ENCODE measurements around the gene PRDM1.
"Not testable (repeated sequence)": the region's sequence is repeated elsewhere in the genome, so short reads cannot be mapped to it uniquely, and the experiment has no call there.

PRDM1 gene

DNA sequence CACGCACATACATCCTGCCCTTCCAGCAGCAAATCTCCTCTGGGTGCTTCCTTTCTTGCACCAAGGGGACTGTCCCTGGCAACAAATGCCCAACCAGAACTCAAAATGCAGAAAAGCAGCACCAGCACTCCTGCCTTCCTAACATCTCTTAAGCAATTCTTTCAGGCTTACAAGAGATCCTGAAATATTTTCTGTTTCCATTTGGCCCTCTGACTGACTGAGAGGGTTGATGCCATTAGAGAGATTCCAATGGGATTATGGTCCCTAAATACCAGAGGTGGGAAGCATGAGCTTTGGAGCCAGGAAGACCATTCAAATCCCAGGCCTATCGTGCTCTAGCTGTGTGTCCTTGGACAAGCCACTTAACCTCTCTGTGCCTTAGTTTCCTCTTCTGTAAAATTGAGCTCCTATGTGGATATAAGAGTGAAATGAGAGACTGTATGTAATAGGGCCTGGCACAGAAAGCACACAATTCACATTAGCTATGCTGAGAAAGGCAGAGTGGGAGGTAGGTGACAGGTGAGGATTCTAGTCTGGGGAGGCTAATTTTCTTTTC lies 56.8 kb downstream of the PRDM1 start:
- DNase-seq: no peak

DNA sequence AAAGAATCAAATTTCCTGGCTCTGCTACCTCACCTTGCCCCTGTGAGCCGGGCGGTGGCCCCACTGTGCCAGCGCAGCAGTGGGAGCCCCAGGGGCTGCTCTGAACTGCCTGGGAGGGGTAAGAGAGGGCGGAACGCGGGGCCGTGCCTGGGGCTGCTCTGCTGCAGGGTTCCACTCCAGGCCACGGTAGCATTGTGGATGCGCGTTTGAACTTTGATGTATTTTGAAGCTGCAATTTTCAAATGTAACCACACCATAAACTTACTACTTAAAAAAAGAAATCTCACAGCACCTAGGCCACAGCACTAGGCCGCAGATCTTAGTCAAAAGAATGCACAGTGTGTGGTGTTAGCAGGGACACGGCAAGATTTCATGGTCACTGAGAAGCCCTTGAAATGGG lies 57.5 kb downstream of the PRDM1 start:
- no peak for DNase-seq

DNA sequence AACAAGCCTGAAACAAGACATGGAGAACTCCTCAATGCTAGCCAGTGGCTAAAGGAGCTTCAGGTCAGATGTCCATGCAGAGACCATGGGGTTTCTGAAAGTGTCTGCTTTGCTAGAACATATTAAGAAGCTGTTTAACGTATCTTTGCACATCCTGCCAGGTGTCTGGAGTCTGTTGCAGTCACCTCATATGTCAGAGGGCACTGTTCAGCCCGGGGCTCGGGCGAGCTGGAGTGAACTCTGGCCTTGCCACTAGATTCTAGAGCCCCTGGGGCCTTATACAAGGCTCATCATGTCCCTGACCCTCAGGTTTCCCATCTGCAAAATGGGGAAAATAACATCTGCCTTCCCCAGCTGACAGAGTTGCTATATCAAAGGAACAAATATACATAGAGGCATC lies 59.0 kb downstream of the PRDM1 start:
- DNase-seq: no peak

DNA sequence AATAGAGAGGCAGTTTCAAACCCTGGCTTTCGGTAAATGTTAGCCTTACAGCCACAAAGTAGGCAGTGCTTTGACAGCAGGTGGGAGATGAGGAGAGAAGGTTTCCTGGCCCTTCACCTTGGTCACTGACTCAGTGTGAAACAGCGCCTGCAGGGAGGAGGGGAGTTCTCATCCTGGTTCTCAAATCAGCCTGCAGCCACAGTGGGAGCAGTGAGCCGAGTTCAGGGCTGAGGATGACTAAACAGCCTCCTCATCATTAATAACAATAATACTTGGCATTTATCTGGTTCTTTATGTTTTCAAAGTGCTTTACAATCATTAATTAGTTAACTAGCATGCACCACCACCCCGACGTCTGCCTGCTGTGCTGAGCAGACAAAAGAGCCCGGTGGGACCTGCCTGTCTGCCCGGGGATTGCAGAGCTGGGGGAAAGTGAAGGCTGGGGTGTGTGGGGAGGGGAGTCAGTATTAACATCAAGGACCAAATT lies 59.6 kb downstream of the PRDM1 start:
- DNase-seq: peak; percentile 44

DNA sequence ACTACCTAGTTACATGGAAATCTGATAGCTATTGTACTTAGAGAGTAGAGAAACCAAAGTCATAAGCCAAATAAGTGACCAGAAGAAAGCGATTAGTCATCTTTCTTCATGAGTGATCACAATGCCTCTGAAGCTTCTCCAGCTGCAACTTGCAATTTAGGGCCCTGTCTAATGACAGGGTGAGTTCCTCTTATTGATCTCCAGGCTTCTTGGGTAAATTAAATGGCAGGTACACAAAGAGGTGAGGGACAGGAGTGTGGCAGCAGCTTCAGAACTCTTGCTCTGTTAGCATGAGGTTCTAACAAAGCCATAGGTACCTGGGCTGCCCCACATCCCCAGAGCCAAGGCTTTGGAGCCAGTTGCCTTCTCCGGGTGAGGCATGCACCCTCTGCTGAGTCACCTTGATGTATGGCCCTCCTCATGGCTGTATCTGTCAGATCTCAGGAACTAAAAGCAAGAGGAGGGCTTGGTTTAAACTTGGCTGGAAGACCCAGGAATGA lies 60.8 kb downstream of the PRDM1 start:
- no peak for DNase-seq

DNA sequence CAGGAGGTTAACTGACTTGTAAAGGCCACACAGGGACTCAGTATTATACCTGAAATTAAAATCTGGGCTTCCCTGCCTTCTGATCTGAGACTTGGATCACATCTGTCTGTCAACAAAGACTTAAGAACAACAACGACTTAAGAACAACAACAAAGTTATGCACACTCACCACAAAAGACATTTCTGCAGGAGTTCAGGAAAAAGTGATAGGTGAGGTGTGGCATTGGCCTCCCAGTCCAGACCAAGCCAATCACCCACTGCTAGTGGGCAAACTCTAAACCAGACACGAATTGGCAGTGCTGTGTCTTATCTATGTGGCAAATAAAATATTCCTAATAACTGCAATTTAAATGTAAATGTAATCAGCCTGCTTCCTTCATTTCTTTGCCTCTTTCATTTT lies 61.3 kb downstream of the PRDM1 start:
- no peak for DNase-seq

DNA sequence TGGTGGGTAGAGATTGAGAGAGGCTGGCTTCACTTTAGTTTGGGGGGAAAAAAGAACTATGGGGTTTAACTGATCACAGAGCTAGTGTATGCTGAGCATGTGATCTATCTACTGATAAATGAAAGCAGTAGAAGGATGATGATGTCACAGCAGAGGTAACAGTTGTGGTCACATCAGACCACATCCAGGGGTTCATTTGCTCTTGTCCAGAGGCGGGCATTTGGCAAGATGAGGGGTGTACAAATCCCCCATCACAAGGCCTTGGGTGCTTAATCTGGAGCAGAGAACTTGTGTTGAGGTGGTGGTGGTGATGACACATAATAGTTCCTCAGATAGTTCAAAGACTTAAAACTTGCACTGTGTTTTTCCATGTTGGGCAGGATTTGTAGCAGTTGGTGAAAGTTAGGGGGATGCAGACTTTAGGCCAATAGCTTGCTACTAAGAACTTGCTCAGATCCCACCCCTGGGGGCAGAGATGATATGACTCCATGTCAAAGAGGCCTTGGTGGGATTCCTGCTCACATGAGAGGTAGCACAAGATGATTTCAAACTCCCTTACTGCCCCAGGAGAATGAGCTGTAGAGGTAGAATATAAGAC lies 63.4 kb downstream of the PRDM1 start:
- DNase-seq: no peak

DNA sequence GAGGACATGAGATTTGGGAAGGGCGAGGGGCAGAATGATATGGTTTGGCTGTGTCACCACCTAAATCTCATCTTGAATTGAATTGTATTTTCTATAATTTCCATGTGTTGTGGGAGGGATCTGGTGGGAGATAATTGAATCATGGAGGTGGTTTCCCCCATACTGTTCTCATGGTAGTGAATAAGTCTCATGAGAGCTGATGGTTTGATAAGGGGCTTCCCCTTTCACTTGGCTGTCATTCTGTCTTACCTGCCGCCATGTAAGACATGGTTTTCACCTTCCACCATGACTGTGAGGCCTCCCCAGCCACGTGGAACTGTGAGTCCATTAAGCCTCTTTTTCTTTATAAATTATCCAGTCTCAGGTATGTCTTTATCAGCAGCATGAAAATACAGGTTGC lies 66.3 kb downstream of the PRDM1 start:
- DNase-seq: not testable (repeated sequence)

DNA sequence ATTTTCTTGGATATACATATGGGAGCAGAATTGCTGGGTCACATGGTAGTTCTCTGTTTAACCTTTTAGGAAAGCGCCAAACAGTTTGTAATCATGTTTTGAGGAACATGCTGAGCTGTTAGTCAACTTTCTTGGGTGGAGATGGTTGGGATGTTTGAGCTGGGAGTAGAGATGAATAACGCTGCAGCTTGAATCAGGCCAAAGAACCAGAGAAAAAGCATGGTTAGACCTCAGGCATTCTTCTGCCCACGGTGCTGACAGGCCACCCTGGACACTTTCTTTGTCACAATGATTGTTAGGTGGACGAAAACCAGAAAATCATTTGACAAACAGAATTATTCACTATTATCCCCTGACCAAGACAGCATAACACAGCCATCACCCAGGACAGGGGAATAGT lies 66.8 kb downstream of the PRDM1 start:
- DNase-seq: no peak

DNA sequence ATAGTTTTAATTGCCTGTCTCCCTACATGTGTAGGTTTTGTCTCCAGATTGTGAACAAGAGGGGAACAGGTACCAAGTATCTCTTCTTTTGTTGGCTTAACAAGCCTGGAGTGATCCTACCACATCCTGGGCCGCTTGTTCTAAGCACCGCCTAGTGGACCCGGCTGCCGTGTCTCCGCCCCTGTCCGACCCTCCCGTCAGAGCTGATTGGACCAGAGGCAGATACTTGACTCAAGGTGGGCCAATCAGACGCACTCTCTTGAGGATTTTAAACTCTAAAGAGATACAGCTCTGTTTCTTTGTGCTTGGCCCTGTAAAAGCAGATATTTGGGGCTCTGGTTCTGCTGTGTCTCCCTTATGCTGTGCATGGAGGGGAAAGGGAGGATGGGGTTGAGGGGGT lies 68.2 kb downstream of the PRDM1 start:
- DNase-seq: no peak

DNA sequence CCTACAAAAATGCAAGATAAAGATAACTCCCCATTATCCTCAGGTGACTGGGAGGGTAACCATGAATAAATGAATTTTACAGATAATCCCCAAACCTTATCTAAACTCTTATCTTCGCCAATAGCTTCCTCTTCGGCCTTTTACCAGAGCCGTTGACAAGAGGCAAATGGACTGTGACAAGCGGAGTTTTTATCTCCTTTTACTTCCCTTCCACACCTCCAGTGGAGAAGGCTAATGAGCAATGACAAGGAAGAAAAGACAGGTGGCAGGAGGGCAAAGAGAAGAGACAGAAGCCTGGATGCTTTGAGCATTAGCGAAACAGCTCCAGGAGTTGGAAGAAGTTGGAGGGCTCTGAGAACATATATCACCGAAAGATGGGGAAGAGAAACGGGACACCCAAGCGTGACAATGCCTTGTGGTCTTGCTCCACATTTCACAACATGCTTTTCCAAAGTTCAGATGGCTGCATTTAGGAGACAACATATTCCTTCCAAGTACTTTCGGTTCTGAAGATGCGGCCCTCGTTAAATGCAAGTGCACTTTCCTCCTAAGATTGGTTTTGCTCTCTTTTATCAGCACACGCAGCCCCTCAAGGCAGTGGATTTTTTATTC lies 69.2 kb downstream of the PRDM1 start:
- DNase-seq: no peak

DNA sequence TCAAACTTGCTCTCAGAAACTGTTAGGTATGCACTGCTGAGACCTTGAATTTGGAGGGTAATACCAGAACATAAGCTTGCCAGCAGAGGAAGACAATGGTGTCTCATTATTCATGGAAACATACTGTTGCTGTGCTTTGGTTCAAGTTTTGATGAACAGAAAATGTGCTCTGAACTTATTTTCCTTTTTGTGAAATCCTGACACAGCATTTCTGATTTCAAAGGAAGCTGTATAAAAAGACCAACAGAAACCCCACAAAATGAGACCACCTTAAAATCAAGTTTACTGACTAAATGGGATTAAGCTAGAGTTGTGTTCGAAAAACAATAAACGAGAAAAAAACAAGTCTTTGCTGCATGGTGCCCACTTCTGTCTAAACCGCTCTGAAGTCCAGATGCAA lies 70.3 kb downstream of the PRDM1 start:
- DNase-seq: no peak

DNA sequence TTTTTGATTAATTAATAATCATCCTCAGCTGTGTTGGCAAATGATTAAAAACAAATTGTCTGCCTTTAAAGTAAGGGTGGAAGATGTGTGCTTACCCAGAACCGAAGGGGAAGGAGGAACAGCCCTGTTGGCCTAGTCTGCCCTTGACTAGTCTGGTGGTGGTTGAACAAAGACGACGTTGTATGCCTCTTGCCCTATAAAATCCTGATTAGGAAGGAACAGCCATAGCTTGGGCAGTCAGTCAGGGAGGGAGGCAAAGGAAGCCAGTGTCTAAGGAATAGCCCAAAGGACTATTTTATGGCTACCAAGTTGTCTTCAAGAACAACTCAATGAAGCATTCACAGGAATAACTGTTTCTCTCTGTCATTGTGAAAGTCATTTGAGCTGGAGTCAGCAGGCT lies 70.7 kb downstream of the PRDM1 start:
- DNase-seq: no peak

DNA sequence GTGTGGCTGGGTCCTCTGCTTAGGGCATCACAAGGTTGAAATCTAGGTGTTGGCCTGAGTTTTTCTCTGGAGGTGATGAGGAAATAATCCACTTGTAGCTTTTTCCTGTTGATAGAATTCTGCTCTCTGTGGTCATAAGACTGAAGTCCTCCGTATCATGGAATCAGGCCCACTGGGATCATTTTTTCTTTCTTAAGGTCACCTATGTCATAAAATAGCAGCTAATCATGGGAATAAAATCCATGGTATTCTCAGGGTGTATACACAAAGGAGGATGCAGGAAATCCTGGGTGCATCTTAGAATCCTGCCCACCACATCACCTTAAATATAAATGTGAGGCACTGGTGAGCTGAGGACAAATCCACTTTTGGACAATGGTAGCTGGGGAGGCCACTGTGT lies 72.7 kb downstream of the PRDM1 start:
- DNase-seq: no peak

Measured in activated CD4-positive, alpha-beta T cell treated with anti-CD3 and anti-CD28 coated beads for 48 hours (primary cell).